Measurements from ENCODE around the gene SPIRE1.
"Not testable (repeated sequence)": the region's sequence is repeated elsewhere in the genome, so short reads cannot be mapped to it uniquely, and the experiment has no call there.

SPIRE1 gene

GRCh38 chr18:12551943-12552878 is 105.7 kb downstream of the SPIRE1 start:
- not testable (repeated sequence) for H3K9ac ChIP-seq (ENCODE audit: low read depth, low read length, poor library complexity); H4K8ac ChIP-seq (ENCODE audit: low read depth, low read length); H3K23ac ChIP-seq (ENCODE audit: low read depth, low read length, poor library complexity); H2BK12ac ChIP-seq (ENCODE audit: low read length); H2AFZ ChIP-seq (ENCODE audit: low read length); H2AK5ac ChIP-seq (ENCODE audit: low read depth, low read length); H2BK15ac ChIP-seq (ENCODE audit: low read length); DNase-seq (ENCODE audit: low spot score); H3K27ac ChIP-seq (replicated peaks; ENCODE audit: low read length); H3K4me2 ChIP-seq (ENCODE audit: insufficient read depth, low read length, poor library complexity, severe bottlenecking); H3K79me1 ChIP-seq (ENCODE audit: low read depth, low read length); H3K4me3 ChIP-seq (ENCODE audit: low read length in 2 of 2); H2BK5ac ChIP-seq (ENCODE audit: low read length); H3K27me3 ChIP-seq (ENCODE audit: control insufficient read depth in 3 of 3, insufficient read depth in 3 of 3, low read depth in 1 of 3, low read length in 3 of 3); H3K4me1 ChIP-seq (ENCODE audit: control insufficient read depth in 2 of 2, insufficient read depth in 1 of 2, low read depth in 1 of 2, low read length in 2 of 2); H3K4ac ChIP-seq (ENCODE audit: low read length); H3K14ac ChIP-seq (ENCODE audit: low read length); H3K18ac ChIP-seq (ENCODE audit: low read length); H2BK120ac ChIP-seq (ENCODE audit: low read depth, low read length); H3K36me3 ChIP-seq (replicated peaks in 1 of 2; ENCODE audit: control insufficient read depth in 2 of 2, insufficient read depth in 2 of 2, low read length in 2 of 2); H4K91ac ChIP-seq (ENCODE audit: low read depth, low read length, poor library complexity)
- WGBS, 2 donors (ENCODE audit: extremely low coverage in 2 of 2, insufficient read length in 2 of 2, insufficient replicate concordance in 1 of 2), result no CpG with 5 or more reads among the region's 13 CpGs
- peaks cover 4 to 35% of the 10 kb centered on the region in 2 donors for H3K9me3 ChIP-seq (replicated peaks in 1 of 2; ENCODE audit: control insufficient read depth in 2 of 2, insufficient read depth in 1 of 2, low read depth in 1 of 2, low read length in 2 of 2)

GRCh38 chr18:12551466-12551865 is 106.4 kb downstream of the SPIRE1 start:
- not testable (repeated sequence) for DNase-seq (ENCODE audit: low spot score)

GRCh38 chr18:12543697-12544096 is 114.2 kb downstream of the SPIRE1 start:
- Histone ChIP-seq H2BK120ac (ENCODE audit: low read depth, low read length) (no peak overlapping the region), H3K23ac (ENCODE audit: low read depth, low read length, poor library complexity) (no peak overlapping the region), H3K4ac (ENCODE audit: low read length) (no peak overlapping the region), H3K4me1 (ENCODE audit: control insufficient read depth in 2 of 2, insufficient read depth in 1 of 2, low read depth in 1 of 2, low read length in 2 of 2) (no peaks in the 10 kb centered on the region), H4K8ac (ENCODE audit: low read depth, low read length) (no peak overlapping the region), H2AK5ac (ENCODE audit: low read depth, low read length) (no peak overlapping the region), H4K91ac (ENCODE audit: low read depth, low read length, poor library complexity) (no peak overlapping the region), H3K36me3 (replicated peaks in 1 of 2; ENCODE audit: control insufficient read depth in 2 of 2, insufficient read depth in 2 of 2, low read length in 2 of 2) (peaks cover 0 to 19% of the 10 kb centered on the region in 2 donors), H2BK12ac (ENCODE audit: low read length) (no peak overlapping the region), H2BK15ac (ENCODE audit: low read length) (no peak overlapping the region), H3K4me2 (ENCODE audit: insufficient read depth, low read length, poor library complexity, severe bottlenecking) (no peak overlapping the region), H3K9me3 (replicated peaks in 1 of 2; ENCODE audit: control insufficient read depth in 2 of 2, insufficient read depth in 1 of 2, low read depth in 1 of 2, low read length in 2 of 2) (peaks cover 2 to 30% of the 10 kb centered on the region in 2 donors), H2AFZ (ENCODE audit: low read length) (no peak overlapping the region), H3K27me3 (ENCODE audit: control insufficient read depth in 3 of 3, insufficient read depth in 3 of 3, low read depth in 1 of 3, low read length in 3 of 3) (no peaks in the 10 kb centered on the region), H3K9ac (ENCODE audit: low read depth, low read length, poor library complexity) (no peak overlapping the region), H3K14ac (ENCODE audit: low read length) (no peak overlapping the region), H3K18ac (ENCODE audit: low read length) (no peak overlapping the region), H3K4me3 (ENCODE audit: low read length in 2 of 2) (no peak overlapping the region), H3K27ac (replicated peaks; ENCODE audit: low read length) (no peak overlapping the region), H3K79me1 (ENCODE audit: low read depth, low read length) (no peaks in the 10 kb centered on the region), H2BK5ac (ENCODE audit: low read length) (no peak overlapping the region)
- WGBS, 2 donors (ENCODE audit: extremely low coverage in 2 of 2, insufficient read length in 2 of 2, insufficient replicate concordance in 1 of 2), result no CpG with 5 or more reads among the region's 3 CpGs
- no peak for DNase-seq (ENCODE audit: low spot score)

More at GRCh38 chr18:12551466-12551865, 106.4 kb downstream of the SPIRE1 start:
- H3K18ac ChIP-seq (ENCODE audit: low read length); H3K36me3 ChIP-seq (replicated peaks in 1 of 2; ENCODE audit: control insufficient read depth in 2 of 2, insufficient read depth in 2 of 2, low read length in 2 of 2); H3K4me3 ChIP-seq (ENCODE audit: low read length in 2 of 2); H3K27me3 ChIP-seq (ENCODE audit: control insufficient read depth in 3 of 3, insufficient read depth in 3 of 3, low read depth in 1 of 3, low read length in 3 of 3); H4K91ac ChIP-seq (ENCODE audit: low read depth, low read length, poor library complexity); H4K8ac ChIP-seq (ENCODE audit: low read depth, low read length); H3K9ac ChIP-seq (ENCODE audit: low read depth, low read length, poor library complexity); H2BK15ac ChIP-seq (ENCODE audit: low read length); H2AK5ac ChIP-seq (ENCODE audit: low read depth, low read length); H3K4me1 ChIP-seq (ENCODE audit: control insufficient read depth in 2 of 2, insufficient read depth in 1 of 2, low read depth in 1 of 2, low read length in 2 of 2); H3K79me1 ChIP-seq (ENCODE audit: low read depth, low read length); H3K23ac ChIP-seq (ENCODE audit: low read depth, low read length, poor library complexity); H2BK120ac ChIP-seq (ENCODE audit: low read depth, low read length); H2AFZ ChIP-seq (ENCODE audit: low read length); H3K4ac ChIP-seq (ENCODE audit: low read length); H2BK5ac ChIP-seq (ENCODE audit: low read length); H2BK12ac ChIP-seq (ENCODE audit: low read length); H3K27ac ChIP-seq (replicated peaks; ENCODE audit: low read length); H3K14ac ChIP-seq (ENCODE audit: low read length); H3K4me2 ChIP-seq (ENCODE audit: insufficient read depth, low read length, poor library complexity, severe bottlenecking): not testable (repeated sequence)
- H3K9me3 ChIP-seq (replicated peaks in 1 of 2; ENCODE audit: control insufficient read depth in 2 of 2, insufficient read depth in 1 of 2, low read depth in 1 of 2, low read length in 2 of 2), result peaks cover 4 to 34% of the 10 kb centered on the region in 2 donors
- no CpG with 5 or more reads among the region's 13 CpGs for WGBS, 2 donors (ENCODE audit: extremely low coverage in 2 of 2, insufficient read length in 2 of 2, insufficient replicate concordance in 1 of 2)

GRCh38 chr18:12540751-12541150 is 117.2 kb downstream of the SPIRE1 start:
- no peak overlapping the region for H2AFZ ChIP-seq (ENCODE audit: low read length)
- no CpG with 5 or more reads among the region's 2 CpGs for WGBS, 2 donors (ENCODE audit: extremely low coverage in 2 of 2, insufficient read length in 2 of 2, insufficient replicate concordance in 1 of 2)
- H2BK15ac ChIP-seq (ENCODE audit: low read length), result no peak overlapping the region
- H4K91ac ChIP-seq (ENCODE audit: low read depth, low read length, poor library complexity), result no peak overlapping the region
- peaks cover 2 to 30% of the 10 kb centered on the region in 2 donors for H3K9me3 ChIP-seq (replicated peaks in 1 of 2; ENCODE audit: control insufficient read depth in 2 of 2, insufficient read depth in 1 of 2, low read depth in 1 of 2, low read length in 2 of 2)
- no peak overlapping the region for H2AK5ac ChIP-seq (ENCODE audit: low read depth, low read length)
- H3K23ac ChIP-seq (ENCODE audit: low read depth, low read length, poor library complexity), result no peak overlapping the region
- H2BK5ac ChIP-seq (ENCODE audit: low read length), result no peak overlapping the region
- no peak overlapping the region for H2BK120ac ChIP-seq (ENCODE audit: low read depth, low read length)
- H3K4me1 ChIP-seq (ENCODE audit: control insufficient read depth in 2 of 2, insufficient read depth in 1 of 2, low read depth in 1 of 2, low read length in 2 of 2), result no peaks in the 10 kb centered on the region
- no peak overlapping the region for H3K18ac ChIP-seq (ENCODE audit: low read length)
- no peak overlapping the region for H3K14ac ChIP-seq (ENCODE audit: low read length)
- no peak overlapping the region for H3K27ac ChIP-seq (replicated peaks; ENCODE audit: low read length)
- H2BK12ac ChIP-seq (ENCODE audit: low read length), result no peak overlapping the region
- peaks cover 0 to 11% of the 10 kb centered on the region in 2 donors for H3K36me3 ChIP-seq (replicated peaks in 1 of 2; ENCODE audit: control insufficient read depth in 2 of 2, insufficient read depth in 2 of 2, low read length in 2 of 2)
- H3K27me3 ChIP-seq (ENCODE audit: control insufficient read depth in 3 of 3, insufficient read depth in 3 of 3, low read depth in 1 of 3, low read length in 3 of 3), result no peaks in the 10 kb centered on the region
- H3K4me2 ChIP-seq (ENCODE audit: insufficient read depth, low read length, poor library complexity, severe bottlenecking), result no peak overlapping the region
- H3K4me3 ChIP-seq (ENCODE audit: low read length in 2 of 2), result no peak overlapping the region
- H4K8ac ChIP-seq (ENCODE audit: low read depth, low read length), result no peak overlapping the region
- no peak for DNase-seq (ENCODE audit: low spot score)
- H3K79me1 ChIP-seq (ENCODE audit: low read depth, low read length), result no peaks in the 10 kb centered on the region
- no peak overlapping the region for H3K9ac ChIP-seq (ENCODE audit: low read depth, low read length, poor library complexity)
- H3K4ac ChIP-seq (ENCODE audit: low read length), result no peak overlapping the region

Measured in neuronal stem cell (in vitro differentiated cells).